ENCODE results near the gene AADACL4. TPM values are rescaled to one million over a fixed set of nuclear protein-coding genes. Genes with fewer than 3 reads are reported as not detected.

The AADACL4 gene
- polyA plus RNA-seq, 1 donor from 2014 or later: not detected

GRCh38 chr1:12629985-12630760 lies 13.7 kb upstream of the AADACL4 start:
- Histone ChIP-seq H3K4me3 (ENCODE audit: low read length) (no peak overlapping the region), H3K79me2 (replicated peaks; ENCODE audit: insufficient read depth, low read length) (no peaks in the 10 kb centered on the region), H3K9me2 (ENCODE audit: insufficient read depth, low read length) (no peaks in the 10 kb centered on the region), H3K36me3 (ENCODE audit: insufficient read depth, low read length) (no peaks in the 10 kb centered on the region), H4K20me1 (ENCODE audit: insufficient read depth) (no peaks in the 10 kb centered on the region), H2AFZ (ENCODE audit: low read depth, low read length) (no peak overlapping the region), H3K9ac (ENCODE audit: low read length) (no peak overlapping the region), H3K9me3 (ENCODE audit: low read length) (no peaks in the 10 kb centered on the region), H3K4me2 (ENCODE audit: low read length) (no peak overlapping the region), H3K27me3 (ENCODE audit: insufficient read depth, low read depth, low read length) (no peaks in the 10 kb centered on the region), H3K27ac (ENCODE audit: low read length) (no peak overlapping the region), H3F3A (ENCODE audit: insufficient read depth, low read length, poor library complexity, severe bottlenecking) (no peaks in the 10 kb centered on the region)
- TF ChIP-seq RAD21 (conservative IDR thresholded peaks at IDR 0.05) (no peak), SMC3 (conservative IDR thresholded peaks at IDR 0.05; ENCODE audit: poor library complexity) (no peak), TAF1 (IDR thresholded peaks at IDR 0.05; ENCODE audit: low read depth) (no peak), EZH2 (IDR thresholded peaks at IDR 0.05; ENCODE audit: borderline replicate concordance, insufficient read depth, low read length, poor library complexity, severe bottlenecking) (no peak), MXI1 (conservative IDR thresholded peaks at IDR 0.05; ENCODE audit: poor library complexity, severe bottlenecking) (no peak), REST (IDR thresholded peaks at IDR 0.05; ENCODE audit: borderline replicate concordance) (no peak), EP300 (conservative IDR thresholded peaks at IDR 0.05; ENCODE audit: poor library complexity, severe bottlenecking) (no peak), POLR2AphosphoS5 (IDR thresholded peaks at IDR 0.05) (no peak), CTCF (IDR thresholded peaks at IDR 0.05; ENCODE audit: poor library complexity, severe bottlenecking) (no peak)

- Histone ChIP-seq H3F3A (ENCODE audit: insufficient read depth, low read length, poor library complexity, severe bottlenecking) (no peaks in the 10 kb centered on the region), H3K9me3 (ENCODE audit: low read length) (no peaks in the 10 kb centered on the region), H3K27me3 (ENCODE audit: insufficient read depth, low read depth, low read length) (no peaks in the 10 kb centered on the region), H3K4me3 (ENCODE audit: low read length) (no peak overlapping the region), H3K9me2 (ENCODE audit: insufficient read depth, low read length) (no peaks in the 10 kb centered on the region), H3K27ac (ENCODE audit: low read length) (no peak overlapping the region), H3K79me2 (replicated peaks; ENCODE audit: insufficient read depth, low read length) (no peaks in the 10 kb centered on the region), H2AFZ (ENCODE audit: low read depth, low read length) (no peak overlapping the region), H3K36me3 (ENCODE audit: insufficient read depth, low read length) (no peaks in the 10 kb centered on the region), H3K9ac (ENCODE audit: low read length) (no peak overlapping the region), H3K4me2 (ENCODE audit: low read length) (no peak overlapping the region), H4K20me1 (ENCODE audit: insufficient read depth) (no peaks in the 10 kb centered on the region)
- TF ChIP-seq MXI1 (conservative IDR thresholded peaks at IDR 0.05; ENCODE audit: poor library complexity, severe bottlenecking) (no peak), SMC3 (conservative IDR thresholded peaks at IDR 0.05; ENCODE audit: poor library complexity) (no peak), EP300 (conservative IDR thresholded peaks at IDR 0.05; ENCODE audit: poor library complexity, severe bottlenecking) (no peak), TAF1 (IDR thresholded peaks at IDR 0.05; ENCODE audit: low read depth) (no peak), CTCF (IDR thresholded peaks at IDR 0.05; ENCODE audit: poor library complexity, severe bottlenecking) (no peak), POLR2AphosphoS5 (IDR thresholded peaks at IDR 0.05) (no peak), RAD21 (conservative IDR thresholded peaks at IDR 0.05) (no peak), EZH2 (IDR thresholded peaks at IDR 0.05; ENCODE audit: borderline replicate concordance, insufficient read depth, low read length, poor library complexity, severe bottlenecking) (no peak), REST (IDR thresholded peaks at IDR 0.05; ENCODE audit: borderline replicate concordance) (no peak)
Measured at GRCh38 chr1:12630946-12631530, 12.8 kb upstream of the AADACL4 start.
